ENCODE results near the gene UBE2N.

GRCh38 chr12:93429852-93430251, 11.9 kb downstream of the UBE2N start:
- TF ChIP-seq, protein P1, sequence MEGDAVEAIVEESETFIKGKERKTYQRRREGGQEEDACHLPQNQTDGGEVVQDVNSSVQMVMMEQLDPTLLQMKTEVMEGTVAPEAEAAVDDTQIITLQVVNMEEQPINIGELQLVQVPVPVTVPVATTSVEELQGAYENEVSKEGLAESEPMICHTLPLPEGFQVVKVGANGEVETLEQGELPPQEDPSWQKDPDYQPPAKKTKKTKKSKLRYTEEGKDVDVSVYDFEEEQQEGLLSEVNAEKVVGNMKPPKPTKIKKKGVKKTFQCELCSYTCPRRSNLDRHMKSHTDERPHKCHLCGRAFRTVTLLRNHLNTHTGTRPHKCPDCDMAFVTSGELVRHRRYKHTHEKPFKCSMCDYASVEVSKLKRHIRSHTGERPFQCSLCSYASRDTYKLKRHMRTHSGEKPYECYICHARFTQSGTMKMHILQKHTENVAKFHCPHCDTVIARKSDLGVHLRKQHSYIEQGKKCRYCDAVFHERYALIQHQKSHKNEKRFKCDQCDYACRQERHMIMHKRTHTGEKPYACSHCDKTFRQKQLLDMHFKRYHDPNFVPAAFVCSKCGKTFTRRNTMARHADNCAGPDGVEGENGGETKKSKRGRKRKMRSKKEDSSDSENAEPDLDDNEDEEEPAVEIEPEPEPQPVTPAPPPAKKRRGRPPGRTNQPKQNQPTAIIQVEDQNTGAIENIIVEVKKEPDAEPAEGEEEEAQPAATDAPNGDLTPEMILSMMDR (IDR thresholded peaks at IDR 0.05), result no peak
- no peak for TF ChIP-seq POLR2A (IDR thresholded peaks at IDR 0.05)

All from lower leg skin (tissue), 3 donors.